Activated CD4-positive, CD25-positive, alpha-beta regulatory T cell treated with anti-CD3 and anti-CD28 coated beads, Interleukin-2, amount 50 U/mL, for 72 hours (primary cell): Measurements from ENCODE around the gene SFXN3.
"Not testable (repeated sequence)": the region's sequence is repeated elsewhere in the genome, so short reads cannot be mapped to it uniquely, and the experiment has no call there.

Source experiments
- DNase-seq: peaks from one replicate; pipeline ENCODE4 v3.0.0; 2021

Gene SFXN3

DNA sequence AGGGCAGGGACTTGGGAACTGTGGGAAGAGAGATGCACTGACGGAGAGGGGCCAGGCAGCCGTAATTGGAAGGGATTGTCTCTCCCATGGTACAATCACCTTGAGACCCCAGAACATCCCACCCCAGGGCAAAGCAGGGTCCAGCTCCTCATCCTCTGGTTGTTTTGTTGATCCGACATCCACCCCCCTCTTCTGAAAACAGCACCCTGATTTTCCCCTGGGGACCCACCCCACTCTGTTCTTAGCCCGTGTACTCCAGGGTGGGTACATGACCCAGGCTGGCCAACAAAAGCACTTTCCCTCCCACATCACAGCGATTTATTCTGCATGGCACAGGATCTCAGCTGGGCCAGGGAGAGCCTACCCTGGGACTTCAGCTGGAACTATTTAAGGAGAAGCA, 14.2 kb upstream of the SFXN3 start:
- no peak for DNase-seq

DNA sequence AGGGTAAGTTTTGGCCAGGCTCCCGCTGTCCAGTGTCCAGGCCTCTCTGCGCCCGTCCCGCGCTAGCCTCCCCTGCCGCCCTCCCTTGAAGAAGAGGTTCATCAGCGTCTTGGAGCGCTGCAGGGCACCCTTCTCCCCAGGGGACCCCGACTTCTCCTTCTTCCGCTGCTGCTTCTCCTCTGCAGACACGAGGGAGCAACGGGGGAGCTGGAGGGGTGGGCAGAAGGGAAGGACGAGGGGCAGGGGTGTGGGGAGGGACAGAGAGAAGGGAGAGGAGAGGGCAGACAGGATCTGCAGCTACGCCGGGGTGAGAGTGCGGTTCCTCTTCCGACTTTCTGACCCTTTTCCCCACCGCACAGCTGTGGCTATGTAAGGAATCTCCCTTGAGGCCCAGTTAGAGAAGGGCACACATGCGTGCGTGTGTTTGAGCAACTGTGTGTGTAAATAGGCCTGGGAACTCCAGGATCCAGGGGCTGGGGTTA, 12.9 kb upstream of the SFXN3 start:
- DNase-seq: no peak

DNA sequence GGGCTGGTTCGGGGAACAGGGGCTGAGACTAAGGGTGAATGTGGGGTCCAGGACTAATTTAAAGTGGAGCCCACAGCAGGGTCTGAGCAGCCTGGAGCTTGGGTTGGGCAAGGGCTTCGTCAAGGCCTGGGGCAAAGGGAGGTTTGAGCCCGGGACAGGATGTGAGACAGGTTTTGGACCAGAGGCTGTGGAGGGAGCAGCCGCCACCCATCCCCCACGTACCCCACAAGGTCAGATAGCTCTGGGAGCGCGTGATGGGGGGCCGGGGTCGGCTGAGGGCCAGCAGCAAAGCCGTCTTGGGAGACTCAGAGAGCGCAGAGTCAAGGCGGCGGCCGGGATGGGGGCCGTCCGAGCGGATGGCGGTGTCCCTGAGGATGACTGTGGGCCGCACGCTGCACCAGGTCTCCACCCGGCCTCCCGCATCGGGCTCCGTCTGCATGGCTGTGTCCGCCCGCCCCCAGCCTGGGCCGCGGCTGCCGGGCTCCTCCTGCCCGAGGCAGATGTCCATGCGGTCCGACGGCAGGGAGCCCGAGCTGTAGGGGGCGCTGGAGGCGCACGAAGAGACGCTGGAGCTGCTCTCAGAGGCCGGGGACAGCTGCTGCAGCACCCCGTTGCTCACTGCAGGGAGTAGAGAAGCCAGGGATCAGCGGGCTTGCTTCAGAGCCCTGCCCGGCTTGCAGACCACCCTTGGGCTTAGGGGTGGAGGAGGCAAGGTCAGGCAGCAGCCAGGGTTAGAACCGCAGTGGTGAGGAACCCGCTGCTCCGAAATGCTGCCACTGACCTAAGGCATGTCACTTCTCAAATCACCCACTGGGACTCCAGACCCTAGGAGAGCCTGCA, 12.2 kb upstream of the SFXN3 start:
- peak; percentile 80 for DNase-seq

DNA sequence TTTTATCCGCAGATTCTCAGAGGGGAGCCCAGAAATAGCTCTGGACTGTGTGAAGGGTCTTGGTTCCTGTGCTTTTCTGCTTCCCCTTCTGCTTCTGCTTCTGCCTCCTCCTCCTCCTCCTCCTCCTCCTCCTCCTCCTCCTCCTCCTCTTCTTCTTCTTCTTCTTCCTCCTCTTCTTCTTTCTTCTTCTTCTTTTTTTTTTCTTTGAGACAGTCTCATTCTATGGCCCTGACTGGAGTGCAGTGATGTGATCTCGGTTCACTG, 11.7 kb upstream of the SFXN3 start:
- DNase-seq: no peak

DNA sequence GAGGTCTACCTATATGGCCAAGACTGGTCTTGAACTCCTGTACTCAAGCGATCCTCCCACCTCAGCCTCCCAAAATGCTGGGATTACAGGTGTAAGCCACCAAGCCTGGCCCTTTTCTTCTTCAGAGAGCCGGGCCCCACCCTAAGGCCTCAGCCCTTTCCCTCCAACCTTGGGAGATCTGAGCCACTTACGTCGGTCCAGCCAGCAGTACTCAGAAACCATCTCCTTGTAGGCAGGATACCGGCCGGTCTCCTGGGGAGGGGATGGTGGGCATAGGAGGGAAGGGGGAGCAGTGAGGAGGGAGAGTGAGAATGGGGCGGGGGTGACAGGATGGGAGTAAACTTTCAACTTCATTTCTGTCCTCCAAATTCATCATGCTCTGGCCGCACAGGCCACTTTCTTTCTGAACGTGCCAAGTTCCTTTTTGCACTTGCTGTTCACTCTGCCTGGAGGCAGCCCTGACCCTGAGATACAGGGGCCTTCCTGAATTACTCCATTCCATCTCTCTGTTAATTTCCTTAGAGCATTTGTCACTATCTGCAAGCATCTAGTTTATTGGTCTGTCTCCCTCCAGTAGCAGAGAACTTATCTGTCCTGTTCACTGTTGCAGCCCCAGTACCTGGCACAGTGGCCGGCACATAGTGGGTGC, 10.5 kb upstream of the SFXN3 start:
- no peak for DNase-seq

DNA sequence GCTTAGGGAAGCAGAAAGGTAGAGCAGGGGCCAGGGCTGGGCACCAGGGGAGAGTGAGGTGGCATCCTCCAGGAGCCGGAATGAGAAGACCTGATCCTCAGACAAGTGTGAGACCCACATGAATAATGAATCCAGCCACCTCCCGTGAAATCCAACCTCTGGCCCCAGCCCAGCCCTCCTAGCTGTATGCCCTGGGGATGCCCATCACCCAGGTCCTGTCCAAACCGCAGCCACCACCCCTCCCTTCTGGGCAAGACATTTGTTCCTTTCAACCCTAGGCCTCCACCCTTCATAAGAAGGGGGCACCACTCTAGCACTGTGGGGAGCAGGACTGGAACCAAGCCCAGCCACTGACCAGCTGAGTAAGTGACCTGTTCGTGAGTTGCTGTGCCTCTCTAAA, 9.8 kb upstream of the SFXN3 start:
- DNase-seq: no peak

DNA sequence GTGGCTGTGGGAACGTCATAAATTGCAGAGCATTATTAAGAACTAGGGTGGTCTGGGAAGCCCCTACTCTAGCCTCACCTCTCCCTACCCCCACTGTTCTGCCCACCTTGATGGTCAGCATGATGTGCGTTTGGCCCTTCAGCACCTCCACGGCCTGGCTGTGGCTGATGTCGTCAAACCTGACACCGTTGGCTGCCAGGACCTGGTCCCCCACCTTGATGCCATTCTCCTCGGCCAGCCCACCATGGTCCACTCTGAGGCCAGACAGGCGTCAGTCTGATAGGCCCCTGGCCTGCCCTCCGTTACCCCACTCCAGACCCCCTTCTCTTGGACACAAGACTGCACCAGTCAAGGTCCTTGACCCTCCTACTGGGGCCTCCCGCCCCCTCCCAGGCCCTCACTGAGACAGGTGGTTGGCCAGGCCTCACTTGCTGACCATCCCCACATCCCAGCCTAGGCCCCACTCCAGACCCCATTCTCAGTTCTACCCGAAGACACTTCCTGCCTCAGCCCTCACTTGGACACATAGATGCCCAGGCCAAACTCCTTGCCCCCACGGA, 9.3 kb upstream of the SFXN3 start:
- DNase-seq: no peak

DNA sequence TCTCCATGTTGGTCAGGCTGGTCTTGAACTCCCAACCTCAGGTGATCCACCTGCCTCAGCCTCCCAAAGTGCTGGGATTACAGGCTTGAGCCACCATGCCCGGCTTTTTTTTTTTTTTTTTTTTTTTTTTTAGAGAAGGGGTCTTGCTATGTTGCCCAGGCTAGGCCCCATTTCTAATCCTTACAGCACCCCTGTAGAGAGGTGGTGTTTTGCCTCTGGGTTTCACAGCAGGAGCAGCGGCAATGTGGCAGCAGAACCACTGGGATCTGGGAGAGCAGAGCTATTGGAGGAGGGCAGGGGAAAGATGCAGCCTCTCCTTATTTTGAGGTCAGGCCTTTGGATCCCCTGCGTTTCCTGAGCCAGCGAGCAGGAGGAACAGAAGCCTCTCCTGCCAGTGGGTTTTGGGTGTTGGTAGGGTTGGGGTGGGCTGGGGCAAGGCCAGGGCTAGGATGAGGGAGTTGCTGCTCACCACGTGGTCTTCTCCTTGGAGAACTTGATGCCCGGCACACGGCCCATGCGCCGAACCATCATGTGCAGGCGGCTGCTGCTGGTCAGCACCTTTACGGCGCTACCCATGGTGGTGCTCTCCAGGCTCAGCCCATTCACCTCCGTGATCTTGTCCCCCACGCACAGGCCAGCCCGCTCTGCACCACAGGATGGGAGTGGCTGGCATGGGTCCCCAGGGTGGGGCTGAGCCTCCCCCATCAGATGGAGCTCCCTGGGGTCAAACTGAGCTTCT, 7.9 kb upstream of the SFXN3 start:
- peak; percentile 23 for DNase-seq

DNA sequence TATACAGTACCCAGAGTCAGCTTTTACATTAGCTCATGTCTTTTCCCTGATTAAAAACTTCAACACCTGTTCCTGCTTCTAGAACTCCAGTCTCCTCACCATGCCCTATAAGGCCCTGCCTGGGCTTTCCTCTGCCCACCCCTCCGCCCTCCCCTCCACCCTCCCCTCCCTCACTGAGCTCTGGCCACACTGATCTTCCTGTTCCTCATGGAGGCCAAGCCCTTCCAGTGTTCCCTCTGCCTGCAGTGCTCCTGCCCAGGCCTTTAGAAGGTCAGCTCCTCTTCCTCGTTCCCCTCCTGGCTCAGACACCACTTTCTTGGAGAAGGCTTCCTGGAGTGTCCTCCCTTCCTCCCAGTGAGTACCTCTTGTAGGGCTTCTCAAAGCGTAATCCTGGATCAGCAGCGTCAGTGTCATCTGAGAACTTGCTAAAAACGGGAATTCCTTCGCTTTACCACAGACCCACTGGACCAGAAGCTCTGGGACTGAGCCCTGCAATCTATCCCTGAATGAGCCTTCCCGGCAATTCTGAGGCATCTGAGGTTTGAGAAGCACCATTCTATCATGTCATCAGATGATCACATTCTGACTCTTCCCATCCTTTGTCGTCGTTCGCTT, 3.8 kb upstream of the SFXN3 start:
- no peak for DNase-seq

DNA sequence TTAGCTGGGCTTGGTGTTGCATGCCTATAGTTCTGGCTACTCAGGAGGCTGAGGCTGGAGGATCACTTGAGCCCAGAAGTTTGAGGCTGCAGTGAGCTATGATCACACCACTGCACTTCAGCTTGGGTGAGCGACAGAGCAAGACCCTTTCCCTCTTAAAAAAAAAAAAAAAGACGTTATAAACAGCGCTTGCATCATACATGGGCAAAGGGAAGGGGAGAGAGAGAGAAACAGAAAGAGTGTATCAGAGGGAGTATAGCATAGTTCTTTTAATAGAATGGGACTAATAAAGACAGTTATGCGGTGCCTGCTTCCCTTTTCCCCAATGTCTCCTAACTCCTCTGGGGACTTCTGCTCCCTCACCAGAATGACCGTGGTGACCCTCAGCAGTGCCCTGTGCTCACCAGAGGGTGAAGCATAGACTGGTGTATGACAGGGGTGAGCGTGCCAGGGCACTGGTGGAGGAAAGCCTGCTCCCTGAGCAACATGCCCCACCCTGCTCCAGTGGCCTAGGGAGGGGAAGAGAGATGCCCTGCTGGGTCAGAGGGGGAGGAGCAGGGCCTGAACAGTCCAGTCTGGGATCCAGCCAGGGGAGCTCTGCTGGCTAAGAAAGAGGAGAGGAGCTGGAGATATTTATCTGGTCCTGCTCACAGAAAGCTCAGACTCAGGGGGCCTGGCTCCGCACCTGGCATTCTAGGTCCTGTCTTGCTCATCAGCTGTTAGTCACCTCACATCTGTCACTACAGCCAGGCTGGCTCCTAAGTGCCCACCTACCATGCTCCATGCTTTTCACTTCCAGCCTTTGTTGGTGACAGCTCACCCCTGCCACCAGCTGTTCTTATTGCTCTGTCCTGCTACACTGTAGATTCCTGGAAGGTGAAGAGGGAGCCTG, 2.3 kb upstream of the SFXN3 start:
- DNase-seq: no peak

DNA sequence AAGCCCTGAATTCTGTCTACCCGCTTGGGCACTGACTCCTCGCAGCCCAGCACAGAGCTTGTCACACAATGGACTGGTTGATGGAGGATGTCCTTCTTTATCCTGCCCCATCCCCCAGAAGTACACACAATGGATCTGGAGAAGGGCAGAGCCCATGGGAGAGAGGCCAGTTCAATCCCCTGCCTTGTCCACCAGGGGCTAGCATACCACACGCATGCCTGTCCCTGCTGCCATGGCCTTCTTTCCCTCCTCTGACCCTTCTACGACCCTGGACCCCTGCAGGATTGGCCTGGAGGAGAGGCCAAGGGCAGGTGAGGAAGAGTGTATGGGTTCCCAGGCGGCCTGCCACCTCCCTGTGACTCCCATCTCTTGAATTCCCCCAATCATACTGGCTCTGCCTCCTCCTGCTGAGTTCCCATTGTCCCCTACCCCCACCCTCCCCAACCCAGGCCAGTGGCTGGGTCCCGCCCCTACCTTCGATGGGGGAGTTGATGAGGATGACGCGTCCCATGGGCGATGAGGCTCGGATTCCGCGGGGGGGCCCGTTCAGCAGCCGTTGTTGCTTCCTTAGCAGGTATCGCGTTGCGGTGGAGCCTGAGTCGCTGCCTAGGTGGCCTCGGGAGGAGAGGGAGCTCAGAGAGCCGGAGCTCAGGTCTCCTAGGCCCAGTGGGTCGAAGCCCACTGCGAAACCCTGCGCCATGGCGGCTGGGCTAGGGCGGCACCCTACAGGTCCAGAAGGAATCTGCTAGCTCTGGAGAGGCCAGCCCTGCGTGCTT, 1.3 kb upstream of the SFXN3 start:
- DNase-seq: no peak

DNA sequence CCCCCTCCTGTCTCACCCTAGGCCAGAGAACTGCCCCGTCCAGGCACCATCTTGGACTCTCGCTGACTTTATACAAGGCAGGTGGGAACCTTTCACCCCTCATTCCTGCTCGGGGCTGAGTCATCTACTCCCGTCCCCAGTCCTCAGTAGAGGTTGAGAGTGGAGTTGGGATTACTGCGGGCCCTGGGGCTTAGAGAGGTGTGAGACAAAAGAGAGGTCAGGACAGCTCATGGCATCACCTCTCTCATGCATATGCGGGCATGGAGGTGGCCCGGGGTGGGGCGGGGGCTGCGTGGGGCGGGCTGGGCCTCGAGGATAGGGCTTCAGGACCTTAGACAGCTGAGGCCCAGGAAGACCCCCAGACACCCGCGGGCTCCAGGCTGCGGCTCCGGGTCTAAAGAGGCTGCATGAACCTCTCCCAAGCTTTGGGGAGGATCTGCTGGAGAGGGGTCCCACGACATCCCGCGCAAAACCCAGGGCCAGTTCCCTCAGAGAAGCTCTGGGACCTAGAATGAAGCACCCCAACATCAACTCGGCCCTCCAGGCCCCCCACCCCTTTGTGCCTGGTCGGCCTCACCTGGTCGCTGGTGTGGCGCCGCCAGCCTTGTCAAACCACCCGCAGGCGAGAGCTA, 422 bp upstream of the SFXN3 start:
- DNase-seq: no peak

DNA sequence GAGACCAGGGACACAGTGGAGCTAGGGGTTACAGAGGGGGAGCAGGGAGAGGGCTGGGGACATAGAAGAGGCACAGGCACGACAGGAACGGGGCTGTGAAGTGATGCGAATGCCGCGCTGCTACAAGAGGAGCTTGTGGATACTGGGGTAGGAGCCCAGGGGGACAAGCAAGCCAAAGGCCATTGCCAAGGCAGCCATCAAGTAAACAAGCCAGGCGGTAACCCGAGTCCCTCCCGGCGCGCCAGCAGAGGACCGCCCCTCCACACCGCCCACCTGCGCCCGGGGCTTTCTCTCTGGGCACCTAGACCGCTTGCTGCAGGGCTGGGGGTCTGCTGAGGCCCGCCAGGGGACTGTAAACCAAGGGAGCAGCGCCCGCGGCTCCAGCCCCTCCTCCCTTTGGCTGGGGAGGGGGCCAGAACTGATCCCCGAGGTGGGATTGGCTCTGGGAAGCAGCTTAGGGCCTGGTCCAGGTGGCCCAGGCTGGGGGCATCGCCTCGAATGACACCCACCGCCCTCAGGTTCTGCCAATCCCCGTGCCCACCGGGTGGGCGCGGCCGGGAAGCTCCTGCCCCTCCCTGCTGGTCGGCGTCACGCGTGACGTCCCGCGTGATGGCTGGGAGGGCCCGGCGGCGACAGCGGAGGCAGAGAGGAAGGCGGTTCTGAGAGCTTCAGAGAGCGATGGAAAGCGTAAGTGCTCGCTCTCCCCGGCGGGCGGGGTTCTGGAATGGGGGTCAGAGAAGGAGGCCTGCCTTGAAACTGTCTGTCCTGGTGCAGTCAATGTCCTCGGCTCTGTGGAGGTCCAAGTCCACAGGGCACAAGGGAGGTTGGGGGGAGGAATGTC, 982 bp downstream of the SFXN3 start:
- peak; percentile 67 for DNase-seq

DNA sequence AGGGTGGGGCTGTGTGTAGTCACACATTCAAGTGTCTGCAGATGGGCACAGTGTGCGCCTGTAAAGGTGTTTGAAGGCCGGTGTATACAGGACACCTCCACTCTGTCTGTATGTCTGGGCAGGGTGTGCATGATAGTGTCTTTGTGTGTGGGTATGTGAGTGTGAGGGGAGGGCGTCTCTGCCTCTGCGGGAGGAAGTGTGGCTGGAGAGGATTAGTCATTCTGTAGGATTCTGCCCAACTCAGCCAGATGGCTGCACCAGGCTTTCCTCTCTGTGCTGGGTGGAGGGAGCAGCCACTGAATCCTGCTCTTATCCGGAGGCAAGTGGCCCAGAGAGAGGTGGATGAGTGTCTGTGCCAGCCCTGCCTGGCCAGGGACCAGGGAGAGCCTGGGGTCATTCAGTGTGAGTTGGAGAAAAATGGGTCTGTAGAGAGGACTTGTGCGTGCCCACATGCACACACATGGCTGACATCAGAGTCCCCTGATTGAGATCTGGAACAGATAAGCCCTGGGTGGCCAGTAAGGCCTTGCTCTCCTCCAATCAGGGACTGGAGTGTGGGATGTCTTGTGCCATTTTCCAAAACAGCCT, 1.7 kb downstream of the SFXN3 start:
- no peak for DNase-seq

DNA sequence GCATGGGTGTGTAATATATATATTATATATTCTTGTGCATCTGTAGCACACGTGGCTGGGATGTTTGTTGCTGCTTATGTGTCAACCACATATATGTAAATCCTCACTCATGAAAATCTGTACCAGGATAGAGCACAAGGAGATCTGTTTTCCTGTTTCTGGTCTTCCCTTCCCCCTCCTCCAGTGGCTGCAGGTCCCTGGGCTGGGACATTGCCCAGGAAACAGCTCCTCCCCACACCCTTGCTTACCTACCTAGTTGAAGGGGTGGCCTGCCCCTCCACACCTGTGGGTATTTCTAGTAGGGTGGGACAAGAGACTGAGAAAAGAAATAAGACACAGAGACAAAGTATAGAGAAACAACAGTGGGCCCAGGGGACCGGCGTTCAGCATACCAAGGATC, 2.2 kb downstream of the SFXN3 start:
- no peak for DNase-seq

DNA sequence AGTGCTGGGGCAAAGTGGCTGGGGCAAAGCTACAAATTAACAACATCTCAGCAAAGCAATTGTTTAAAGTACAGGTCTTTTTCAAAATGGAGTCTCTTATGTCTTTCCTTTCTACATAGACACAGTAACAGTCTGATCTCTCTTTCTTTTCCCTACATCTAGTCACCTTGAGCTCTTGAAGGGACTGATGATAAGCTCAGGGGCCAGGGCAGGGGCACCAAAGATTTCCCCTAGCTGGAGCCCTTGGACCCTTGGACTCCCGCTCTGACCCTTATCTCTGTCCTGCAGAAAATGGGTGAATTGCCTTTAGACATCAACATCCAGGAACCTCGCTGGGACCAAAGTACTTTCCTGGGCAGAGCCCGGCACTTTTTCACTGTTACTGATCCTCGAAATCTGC, 3.4 kb downstream of the SFXN3 start:
- not testable (repeated sequence) for DNase-seq

DNA sequence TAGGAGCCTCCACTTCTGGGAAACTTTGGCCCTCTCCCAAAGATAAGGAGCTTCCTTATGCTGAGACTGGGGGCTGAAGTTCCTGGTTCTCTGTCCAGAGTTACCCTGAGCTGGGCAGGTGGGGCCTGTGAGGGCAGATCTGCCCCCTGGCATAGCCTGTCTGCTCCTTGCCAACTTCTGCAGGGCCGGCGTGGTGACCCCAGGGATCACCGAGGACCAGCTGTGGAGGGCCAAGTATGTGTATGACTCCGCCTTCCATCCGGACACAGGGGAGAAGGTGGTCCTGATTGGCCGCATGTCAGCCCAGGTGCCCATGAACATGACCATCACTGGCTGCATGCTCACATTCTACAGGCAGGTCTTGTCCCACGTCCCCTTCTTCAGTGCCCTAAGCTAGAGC, 4.3 kb downstream of the SFXN3 start:
- no peak for DNase-seq

DNA sequence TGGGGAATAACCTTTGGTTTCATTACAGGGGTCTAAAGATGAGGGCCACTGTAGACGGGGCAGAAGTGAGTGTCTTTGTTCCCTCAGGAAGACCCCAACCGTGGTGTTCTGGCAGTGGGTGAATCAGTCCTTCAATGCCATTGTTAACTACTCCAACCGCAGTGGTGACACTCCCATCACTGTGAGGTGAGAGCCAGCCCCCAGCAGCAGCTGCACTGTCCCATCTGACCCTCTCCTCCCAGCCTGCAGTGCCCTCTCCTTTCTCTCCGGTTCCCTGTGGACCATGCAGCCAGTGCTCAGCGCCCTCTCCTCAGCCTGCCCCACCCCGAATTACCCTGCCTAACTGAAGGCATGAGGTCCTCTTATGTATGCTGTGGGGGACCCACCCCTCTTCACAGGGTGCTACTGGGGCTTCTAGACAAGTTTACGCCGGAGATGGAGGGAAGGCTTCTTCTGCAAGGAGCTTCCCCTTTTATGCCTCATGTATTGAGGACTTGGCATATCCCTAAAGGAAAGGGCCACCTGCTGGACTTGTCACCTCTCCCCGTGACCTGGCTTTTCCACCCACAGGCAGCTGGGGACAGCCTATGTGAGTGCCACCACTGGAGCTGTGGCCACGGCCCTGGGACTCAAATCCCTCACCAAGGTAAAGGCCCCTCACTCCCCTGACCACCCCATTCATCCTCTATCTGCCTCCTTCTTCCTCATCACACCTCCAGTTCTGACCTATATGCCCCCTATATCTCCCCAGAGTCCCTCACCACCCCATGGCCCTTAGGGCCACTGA, 5.1 kb downstream of the SFXN3 start:
- no peak for DNase-seq

DNA sequence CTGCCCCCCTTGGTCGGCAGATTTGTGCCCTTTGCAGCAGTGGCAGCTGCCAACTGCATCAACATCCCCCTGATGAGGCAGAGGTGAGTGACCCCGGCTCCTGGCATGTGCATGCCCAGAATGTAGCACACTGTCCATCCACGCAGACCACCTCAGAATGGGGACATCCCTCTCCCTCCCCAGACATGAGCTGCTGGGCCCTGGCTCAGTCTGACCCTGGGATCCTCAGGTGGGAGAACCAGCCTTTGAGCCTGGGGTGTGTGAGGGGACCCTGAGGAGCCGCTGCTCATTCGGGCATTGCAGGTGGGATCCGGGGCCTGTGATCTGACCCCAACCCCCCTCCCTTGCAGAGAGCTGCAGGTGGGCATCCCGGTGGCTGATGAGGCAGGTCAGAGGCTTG, 5.7 kb downstream of the SFXN3 start:
- DNase-seq: no peak
